Right lobe of liver (tissue), 4 donors: ENCODE data around the gene TCEANC.

Experiments used
- CTCF ChIP-seq, 4 donors: fragments of 200-600 bp in 3 of 4; fragments of 450-650 bp in 1 of 4; IDR thresholded peaks; one replicate each; pipeline versions ENCODE4 v1.5.1 to v1.8.0; 2016 to 2022; ENCODE audit warnings: antibody characterized with exemption in 4 of 4, mild to moderate bottlenecking in 2 of 4
- POLR2A ChIP-seq: fragments of 450-650 bp; IDR thresholded peaks from one replicate; pipeline ENCODE4 v1.6.1; 2017; ENCODE audit warnings: antibody characterized with exemption, mild to moderate bottlenecking
- donor health status: DM: no; HTN: no; CAD: no.
- donor health status: DM: no; HTN: no; CAD: no.
- donor health status: DM: no; HTN: yes; CAD: no.

GRCh38 chrX:13655674-13656073 lies 2.7 kb downstream of the TCEANC start:
- TF ChIP-seq CTCF (IDR thresholded peaks at IDR 0.05) (no peak), POLR2A (no peak)
